ENCODE results near the gene NRCAM.

- TF ChIP-seq BRCA1 (IDR thresholded peaks at IDR 0.05; ENCODE audit: low read depth, low read length) (no peak), POLR2AphosphoS2 (IDR thresholded peaks at IDR 0.05; ENCODE audit: low read depth, low read length) (no peak), ATF7 (IDR thresholded peaks at IDR 0.05; ENCODE audit: low read depth) (no peak), JUND (IDR thresholded peaks at IDR 0.05; ENCODE audit: low read depth, low read length) (no peak), CTCF (IDR thresholded peaks at IDR 0.05 in 2 of 3, conservative IDR thresholded peaks at IDR 0.05 in 1 of 3; ENCODE audit: control insufficient read depth in 2 of 3, extremely low read depth in 1 of 3, insufficient read depth in 1 of 3, low read depth in 3 of 3, low read length in 3 of 3) (no peak), EZH2 (IDR thresholded peaks at IDR 0.05; ENCODE audit: borderline replicate concordance, control insufficient read depth, low read depth, low read length) (no peak), ETV6 (conservative IDR thresholded peaks at IDR 0.05 in 1 of 2, IDR thresholded peaks at IDR 0.05 in 1 of 2; ENCODE audit: borderline replicate concordance in 1 of 2, low read depth in 1 of 2) (no peak), TARDBP (IDR thresholded peaks at IDR 0.05; ENCODE audit: borderline replicate concordance) (no peak), MYC (IDR thresholded peaks at IDR 0.05; ENCODE audit: insufficient read depth, insufficient read length, insufficient replicate concordance, low read length, severe bottlenecking) (no peak)
- TF ChIP-seq, protein P1, sequence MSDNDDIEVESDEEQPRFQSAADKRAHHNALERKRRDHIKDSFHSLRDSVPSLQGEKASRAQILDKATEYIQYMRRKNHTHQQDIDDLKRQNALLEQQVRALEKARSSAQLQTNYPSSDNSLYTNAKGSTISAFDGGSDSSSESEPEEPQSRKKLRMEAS (IDR thresholded peaks at IDR 0.05; ENCODE audit: low read depth, low read length): no peak
- TF ChIP-seq, protein P2, sequence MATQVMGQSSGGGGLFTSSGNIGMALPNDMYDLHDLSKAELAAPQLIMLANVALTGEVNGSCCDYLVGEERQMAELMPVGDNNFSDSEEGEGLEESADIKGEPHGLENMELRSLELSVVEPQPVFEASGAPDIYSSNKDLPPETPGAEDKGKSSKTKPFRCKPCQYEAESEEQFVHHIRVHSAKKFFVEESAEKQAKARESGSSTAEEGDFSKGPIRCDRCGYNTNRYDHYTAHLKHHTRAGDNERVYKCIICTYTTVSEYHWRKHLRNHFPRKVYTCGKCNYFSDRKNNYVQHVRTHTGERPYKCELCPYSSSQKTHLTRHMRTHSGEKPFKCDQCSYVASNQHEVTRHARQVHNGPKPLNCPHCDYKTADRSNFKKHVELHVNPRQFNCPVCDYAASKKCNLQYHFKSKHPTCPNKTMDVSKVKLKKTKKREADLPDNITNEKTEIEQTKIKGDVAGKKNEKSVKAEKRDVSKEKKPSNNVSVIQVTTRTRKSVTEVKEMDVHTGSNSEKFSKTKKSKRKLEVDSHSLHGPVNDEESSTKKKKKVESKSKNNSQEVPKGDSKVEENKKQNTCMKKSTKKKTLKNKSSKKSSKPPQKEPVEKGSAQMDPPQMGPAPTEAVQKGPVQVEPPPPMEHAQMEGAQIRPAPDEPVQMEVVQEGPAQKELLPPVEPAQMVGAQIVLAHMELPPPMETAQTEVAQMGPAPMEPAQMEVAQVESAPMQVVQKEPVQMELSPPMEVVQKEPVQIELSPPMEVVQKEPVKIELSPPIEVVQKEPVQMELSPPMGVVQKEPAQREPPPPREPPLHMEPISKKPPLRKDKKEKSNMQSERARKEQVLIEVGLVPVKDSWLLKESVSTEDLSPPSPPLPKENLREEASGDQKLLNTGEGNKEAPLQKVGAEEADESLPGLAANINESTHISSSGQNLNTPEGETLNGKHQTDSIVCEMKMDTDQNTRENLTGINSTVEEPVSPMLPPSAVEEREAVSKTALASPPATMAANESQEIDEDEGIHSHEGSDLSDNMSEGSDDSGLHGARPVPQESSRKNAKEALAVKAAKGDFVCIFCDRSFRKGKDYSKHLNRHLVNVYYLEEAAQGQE (IDR thresholded peaks at IDR 0.05; ENCODE audit: low read depth, low read length): no peak
Measured at GRCh38 chr7:108254259-108254658, 202.0 kb downstream of the NRCAM start.
